ENCODE measurements around the gene APPL1.

Gene APPL1

DNA sequence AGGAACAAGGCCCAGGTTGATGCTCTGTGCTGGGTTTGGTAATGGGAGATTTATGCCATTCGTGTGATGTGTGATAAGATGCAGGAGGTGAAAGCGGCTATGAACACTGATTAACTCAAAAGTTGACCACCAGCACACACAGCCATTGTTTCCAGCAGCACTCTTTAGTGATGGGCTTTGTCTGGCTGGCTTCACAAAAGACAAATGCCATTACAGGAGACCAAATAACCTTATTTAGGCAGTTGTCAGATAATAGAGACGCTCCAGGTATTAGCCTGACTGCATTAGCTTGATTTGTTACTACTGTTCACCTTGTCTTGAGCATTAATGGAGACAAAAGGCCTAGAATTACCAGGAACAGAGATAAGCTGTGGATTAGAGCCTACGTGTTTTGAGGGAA is 32.9 kb upstream of the APPL1 start:
- TF ChIP-seq TAF1 (IDR thresholded peaks at IDR 0.05; ENCODE audit: borderline replicate concordance, insufficient read depth, low read length): no peak
- TF ChIP-seq POLR2AphosphoS5 (IDR thresholded peaks at IDR 0.05; ENCODE audit: low read depth, low read length): no peak
- TF ChIP-seq FOXP2 (optimal IDR thresholded peaks at IDR 0.05; ENCODE audit: borderline replicate concordance, extremely low read depth, extremely low read length, insufficient read depth): no peak
- TF ChIP-seq, protein P1, sequence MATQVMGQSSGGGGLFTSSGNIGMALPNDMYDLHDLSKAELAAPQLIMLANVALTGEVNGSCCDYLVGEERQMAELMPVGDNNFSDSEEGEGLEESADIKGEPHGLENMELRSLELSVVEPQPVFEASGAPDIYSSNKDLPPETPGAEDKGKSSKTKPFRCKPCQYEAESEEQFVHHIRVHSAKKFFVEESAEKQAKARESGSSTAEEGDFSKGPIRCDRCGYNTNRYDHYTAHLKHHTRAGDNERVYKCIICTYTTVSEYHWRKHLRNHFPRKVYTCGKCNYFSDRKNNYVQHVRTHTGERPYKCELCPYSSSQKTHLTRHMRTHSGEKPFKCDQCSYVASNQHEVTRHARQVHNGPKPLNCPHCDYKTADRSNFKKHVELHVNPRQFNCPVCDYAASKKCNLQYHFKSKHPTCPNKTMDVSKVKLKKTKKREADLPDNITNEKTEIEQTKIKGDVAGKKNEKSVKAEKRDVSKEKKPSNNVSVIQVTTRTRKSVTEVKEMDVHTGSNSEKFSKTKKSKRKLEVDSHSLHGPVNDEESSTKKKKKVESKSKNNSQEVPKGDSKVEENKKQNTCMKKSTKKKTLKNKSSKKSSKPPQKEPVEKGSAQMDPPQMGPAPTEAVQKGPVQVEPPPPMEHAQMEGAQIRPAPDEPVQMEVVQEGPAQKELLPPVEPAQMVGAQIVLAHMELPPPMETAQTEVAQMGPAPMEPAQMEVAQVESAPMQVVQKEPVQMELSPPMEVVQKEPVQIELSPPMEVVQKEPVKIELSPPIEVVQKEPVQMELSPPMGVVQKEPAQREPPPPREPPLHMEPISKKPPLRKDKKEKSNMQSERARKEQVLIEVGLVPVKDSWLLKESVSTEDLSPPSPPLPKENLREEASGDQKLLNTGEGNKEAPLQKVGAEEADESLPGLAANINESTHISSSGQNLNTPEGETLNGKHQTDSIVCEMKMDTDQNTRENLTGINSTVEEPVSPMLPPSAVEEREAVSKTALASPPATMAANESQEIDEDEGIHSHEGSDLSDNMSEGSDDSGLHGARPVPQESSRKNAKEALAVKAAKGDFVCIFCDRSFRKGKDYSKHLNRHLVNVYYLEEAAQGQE (IDR thresholded peaks at IDR 0.05; ENCODE audit: insufficient read depth in 1 of 2, low read depth in 2 of 2, low read length in 2 of 2): no peak
- TF ChIP-seq SIN3A (IDR thresholded peaks at IDR 0.05; ENCODE audit: borderline replicate concordance, insufficient read depth, low read length): no peak

DNA sequence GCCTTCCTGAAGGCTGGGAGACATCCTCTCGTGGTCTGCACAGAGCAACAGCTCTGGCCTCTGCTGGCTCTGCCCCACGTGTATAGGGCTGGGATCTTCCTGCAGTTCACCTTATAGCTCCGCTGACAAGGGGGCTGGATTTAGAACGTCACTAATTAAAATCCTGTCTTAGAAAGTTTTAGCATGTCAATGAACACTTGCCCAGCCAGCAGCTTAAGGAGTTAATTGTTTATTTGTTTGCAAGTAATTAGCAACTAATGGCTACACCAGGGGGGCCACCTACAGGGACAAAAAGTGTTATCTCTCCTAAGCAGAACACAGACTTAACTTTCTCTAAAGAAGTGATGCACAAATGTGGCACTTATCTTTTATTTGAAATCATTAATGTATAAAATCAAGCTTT is 27.6 kb upstream of the APPL1 start, which contains the start of gene HESX1:
TSS of gene HESX1 (minus strand) at position 84 of the 403 bp plus-strand sequence. CDS start at position 24, 60 bp downstream.
- no peak for TF ChIP-seq TAF1 (IDR thresholded peaks at IDR 0.05; ENCODE audit: borderline replicate concordance, insufficient read depth, low read length)
- TF ChIP-seq POLR2AphosphoS5 (IDR thresholded peaks at IDR 0.05; ENCODE audit: low read depth, low read length): no peak
- TF ChIP-seq, protein P1 (IDR thresholded peaks at IDR 0.05; ENCODE audit: insufficient read depth in 1 of 2, low read depth in 2 of 2, low read length in 2 of 2): no peak
- no peak for TF ChIP-seq SIN3A (IDR thresholded peaks at IDR 0.05; ENCODE audit: borderline replicate concordance, insufficient read depth, low read length)
- no peak for TF ChIP-seq FOXP2 (optimal IDR thresholded peaks at IDR 0.05; ENCODE audit: borderline replicate concordance, extremely low read depth, extremely low read length, insufficient read depth)

DNA sequence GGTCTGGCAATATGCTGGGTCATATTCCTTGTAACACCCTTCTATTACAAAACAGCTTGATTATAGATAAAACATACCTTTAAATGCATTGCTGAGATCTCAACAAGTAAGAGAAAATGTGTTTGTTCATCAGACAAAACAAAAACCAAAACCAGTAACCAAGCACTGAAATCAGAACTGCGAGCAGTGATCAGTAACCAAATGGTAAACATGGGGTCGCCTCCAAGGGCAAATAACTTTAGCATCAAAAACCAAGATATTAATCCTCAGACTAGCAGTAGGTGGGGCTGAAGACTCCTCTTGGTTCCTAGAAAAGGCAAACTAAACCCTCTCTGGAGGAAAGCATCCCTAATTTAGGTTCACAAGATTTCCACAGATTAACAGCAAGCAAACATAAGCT is 21.1 kb upstream of the APPL1 start:
- TF ChIP-seq POLR2AphosphoS5 (IDR thresholded peaks at IDR 0.05; ENCODE audit: low read depth, low read length): no peak
- no peak for TF ChIP-seq SIN3A (IDR thresholded peaks at IDR 0.05; ENCODE audit: borderline replicate concordance, insufficient read depth, low read length)
- TF ChIP-seq, protein P1 (IDR thresholded peaks at IDR 0.05; ENCODE audit: insufficient read depth in 1 of 2, low read depth in 2 of 2, low read length in 2 of 2): no peak
- no peak for TF ChIP-seq TAF1 (IDR thresholded peaks at IDR 0.05; ENCODE audit: borderline replicate concordance, insufficient read depth, low read length)
- no peak for TF ChIP-seq FOXP2 (optimal IDR thresholded peaks at IDR 0.05; ENCODE audit: borderline replicate concordance, extremely low read depth, extremely low read length, insufficient read depth)

DNA sequence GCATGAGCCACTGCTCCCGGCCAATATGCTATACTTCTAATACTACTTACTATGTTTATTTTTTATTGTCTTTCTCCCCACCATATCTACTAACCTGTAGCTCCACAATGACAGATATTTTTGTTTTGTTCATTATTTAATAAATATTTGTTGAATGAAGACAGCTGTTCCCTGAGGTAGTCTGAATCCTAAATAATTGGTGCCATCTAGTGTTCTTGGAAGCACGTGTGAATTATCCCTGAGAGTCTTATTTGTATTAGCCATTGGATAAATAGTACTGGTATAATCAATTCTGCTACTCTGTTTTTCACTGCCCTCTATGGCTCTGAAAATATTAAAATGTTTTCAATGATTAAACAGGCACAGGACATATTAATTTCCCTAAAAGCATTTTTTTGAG is 5.6 kb upstream of the APPL1 start:
- TF ChIP-seq, protein P1 (IDR thresholded peaks at IDR 0.05; ENCODE audit: insufficient read depth in 1 of 2, low read depth in 2 of 2, low read length in 2 of 2): no peak
- TF ChIP-seq TAF1 (IDR thresholded peaks at IDR 0.05; ENCODE audit: borderline replicate concordance, insufficient read depth, low read length): no peak
- TF ChIP-seq POLR2AphosphoS5 (IDR thresholded peaks at IDR 0.05; ENCODE audit: low read depth, low read length): no peak
- TF ChIP-seq SIN3A (IDR thresholded peaks at IDR 0.05; ENCODE audit: borderline replicate concordance, insufficient read depth, low read length): no peak
- TF ChIP-seq FOXP2 (optimal IDR thresholded peaks at IDR 0.05; ENCODE audit: borderline replicate concordance, extremely low read depth, extremely low read length, insufficient read depth): no peak

DNA sequence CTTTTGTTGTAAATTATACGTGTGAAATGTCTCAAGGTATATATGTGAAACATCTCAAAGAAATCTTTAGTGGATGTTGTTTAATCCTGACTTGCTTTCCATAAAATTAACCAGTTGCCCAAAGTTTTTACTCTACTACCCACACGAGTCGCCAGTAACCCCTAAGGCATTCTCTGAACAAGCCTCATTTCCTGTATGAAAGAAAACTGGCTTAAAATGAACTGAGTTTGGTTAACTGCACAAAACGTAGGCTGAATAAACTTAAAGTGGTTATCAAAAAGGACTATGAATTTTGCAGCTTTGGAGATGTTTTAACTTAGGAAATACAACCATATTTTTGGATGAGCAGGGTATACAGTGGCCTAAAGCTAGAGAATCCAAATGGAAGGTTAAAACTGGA is 2.7 kb upstream of the APPL1 start:
- TF ChIP-seq SIN3A (IDR thresholded peaks at IDR 0.05; ENCODE audit: borderline replicate concordance, insufficient read depth, low read length) (no peak), FOXP2 (optimal IDR thresholded peaks at IDR 0.05; ENCODE audit: borderline replicate concordance, extremely low read depth, extremely low read length, insufficient read depth) (no peak), TAF1 (IDR thresholded peaks at IDR 0.05; ENCODE audit: borderline replicate concordance, insufficient read depth, low read length) (no peak), POLR2AphosphoS5 (IDR thresholded peaks at IDR 0.05; ENCODE audit: low read depth, low read length) (no peak)
- TF ChIP-seq, protein P1 (IDR thresholded peaks at IDR 0.05; ENCODE audit: insufficient read depth in 1 of 2, low read depth in 2 of 2, low read length in 2 of 2): no peak
